PFSK-1 (cell line): Measurements from ENCODE around the gene IGFALS.

Experiments
- FOXP2 ChIP-seq: optimal IDR thresholded peaks from 2 replicates; pipeline ENCODE3; 2011; ENCODE audit warnings: borderline replicate concordance, control low read depth, inconsistent platforms; ENCODE audit not compliant: insufficient read depth; ENCODE audit errors: extremely low read length, extremely low read depth
- POLR2AphosphoS5 ChIP-seq: IDR thresholded peaks from 2 replicates; pipeline ENCODE4 v1.6.1; 2012; ENCODE audit warnings: low read depth, mild to moderate bottlenecking, control low read depth, low read length, moderate library complexity
- SIN3A ChIP-seq: IDR thresholded peaks from 2 replicates; pipeline ENCODE4 v1.6.1; 2012; ENCODE audit warnings: mild to moderate bottlenecking, low read length, moderate library complexity, borderline replicate concordance; ENCODE audit not compliant: insufficient read depth
- TAF1 ChIP-seq: IDR thresholded peaks from 2 replicates; pipeline ENCODE4 v1.6.1; 2012; ENCODE audit warnings: low read length, control low read depth, borderline replicate concordance; ENCODE audit not compliant: insufficient read depth
- TF ChIP-seq, protein P1 (sequence below), 2 experiments: IDR thresholded peaks; 2 replicates each; pipeline versions ENCODE4 v1.6.1 to v1.8.0; 2011 to 2012; ENCODE audit warnings: low read depth in 2 of 2, low read length in 2 of 2, control low read depth in 1 of 2, inconsistent platforms in 1 of 2, mild to moderate bottlenecking in 1 of 2, moderate library complexity in 1 of 2; ENCODE audit not compliant: insufficient read depth in 1 of 2

IGFALS gene

DNA sequence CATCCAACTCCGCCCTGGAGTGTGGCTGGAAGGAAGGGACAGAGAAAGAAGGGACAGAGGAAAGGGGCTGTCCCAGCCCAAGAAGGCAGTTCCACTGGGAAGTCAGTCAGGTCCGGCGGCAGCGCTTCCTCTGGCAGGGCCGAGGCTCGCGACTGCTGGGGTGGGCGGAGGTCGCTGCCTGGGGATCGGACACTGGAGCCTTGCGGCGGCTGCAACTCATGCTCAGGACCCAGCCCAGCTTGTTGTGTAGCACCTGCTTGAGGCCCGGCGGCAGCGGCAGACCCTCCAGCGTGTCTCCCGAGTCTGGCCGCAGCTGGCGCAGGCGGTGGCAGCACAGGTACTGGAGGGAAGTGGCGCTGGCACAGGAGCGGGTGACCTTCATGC lies 16.5 kb downstream of the IGFALS start:
- TF ChIP-seq POLR2AphosphoS5 (peak; percentile 16; the same call in 1 of the 2 replicates), FOXP2 (no peak)
- TF ChIP-seq, protein P1, sequence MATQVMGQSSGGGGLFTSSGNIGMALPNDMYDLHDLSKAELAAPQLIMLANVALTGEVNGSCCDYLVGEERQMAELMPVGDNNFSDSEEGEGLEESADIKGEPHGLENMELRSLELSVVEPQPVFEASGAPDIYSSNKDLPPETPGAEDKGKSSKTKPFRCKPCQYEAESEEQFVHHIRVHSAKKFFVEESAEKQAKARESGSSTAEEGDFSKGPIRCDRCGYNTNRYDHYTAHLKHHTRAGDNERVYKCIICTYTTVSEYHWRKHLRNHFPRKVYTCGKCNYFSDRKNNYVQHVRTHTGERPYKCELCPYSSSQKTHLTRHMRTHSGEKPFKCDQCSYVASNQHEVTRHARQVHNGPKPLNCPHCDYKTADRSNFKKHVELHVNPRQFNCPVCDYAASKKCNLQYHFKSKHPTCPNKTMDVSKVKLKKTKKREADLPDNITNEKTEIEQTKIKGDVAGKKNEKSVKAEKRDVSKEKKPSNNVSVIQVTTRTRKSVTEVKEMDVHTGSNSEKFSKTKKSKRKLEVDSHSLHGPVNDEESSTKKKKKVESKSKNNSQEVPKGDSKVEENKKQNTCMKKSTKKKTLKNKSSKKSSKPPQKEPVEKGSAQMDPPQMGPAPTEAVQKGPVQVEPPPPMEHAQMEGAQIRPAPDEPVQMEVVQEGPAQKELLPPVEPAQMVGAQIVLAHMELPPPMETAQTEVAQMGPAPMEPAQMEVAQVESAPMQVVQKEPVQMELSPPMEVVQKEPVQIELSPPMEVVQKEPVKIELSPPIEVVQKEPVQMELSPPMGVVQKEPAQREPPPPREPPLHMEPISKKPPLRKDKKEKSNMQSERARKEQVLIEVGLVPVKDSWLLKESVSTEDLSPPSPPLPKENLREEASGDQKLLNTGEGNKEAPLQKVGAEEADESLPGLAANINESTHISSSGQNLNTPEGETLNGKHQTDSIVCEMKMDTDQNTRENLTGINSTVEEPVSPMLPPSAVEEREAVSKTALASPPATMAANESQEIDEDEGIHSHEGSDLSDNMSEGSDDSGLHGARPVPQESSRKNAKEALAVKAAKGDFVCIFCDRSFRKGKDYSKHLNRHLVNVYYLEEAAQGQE (IDR thresholded peaks at IDR 0.05; ENCODE audit: insufficient read depth in 1 of 2, low read depth in 2 of 2, low read length in 2 of 2), result no peak

DNA sequence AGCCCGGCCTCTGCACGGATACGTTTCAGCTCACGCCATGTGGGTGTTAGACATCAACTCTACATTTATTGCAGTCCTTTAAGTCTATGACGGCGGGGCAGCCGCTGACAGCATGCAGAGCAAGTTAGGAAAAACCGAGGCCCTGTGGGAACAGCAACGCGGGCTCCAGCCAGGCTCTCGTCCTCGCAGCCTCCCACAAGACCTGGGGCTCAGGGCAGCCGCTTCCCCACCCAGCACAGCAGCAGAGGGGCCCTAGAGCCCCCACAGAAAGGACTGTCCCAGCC lies 16.9 kb downstream of the IGFALS start:
- TF ChIP-seq TAF1, result no peak
- no peak for TF ChIP-seq SIN3A
- TF ChIP-seq, protein P1 (IDR thresholded peaks at IDR 0.05; ENCODE audit: insufficient read depth in 1 of 2, low read depth in 2 of 2, low read length in 2 of 2), result no peak
- no peak for TF ChIP-seq POLR2AphosphoS5
- TF ChIP-seq FOXP2, result no peak

DNA sequence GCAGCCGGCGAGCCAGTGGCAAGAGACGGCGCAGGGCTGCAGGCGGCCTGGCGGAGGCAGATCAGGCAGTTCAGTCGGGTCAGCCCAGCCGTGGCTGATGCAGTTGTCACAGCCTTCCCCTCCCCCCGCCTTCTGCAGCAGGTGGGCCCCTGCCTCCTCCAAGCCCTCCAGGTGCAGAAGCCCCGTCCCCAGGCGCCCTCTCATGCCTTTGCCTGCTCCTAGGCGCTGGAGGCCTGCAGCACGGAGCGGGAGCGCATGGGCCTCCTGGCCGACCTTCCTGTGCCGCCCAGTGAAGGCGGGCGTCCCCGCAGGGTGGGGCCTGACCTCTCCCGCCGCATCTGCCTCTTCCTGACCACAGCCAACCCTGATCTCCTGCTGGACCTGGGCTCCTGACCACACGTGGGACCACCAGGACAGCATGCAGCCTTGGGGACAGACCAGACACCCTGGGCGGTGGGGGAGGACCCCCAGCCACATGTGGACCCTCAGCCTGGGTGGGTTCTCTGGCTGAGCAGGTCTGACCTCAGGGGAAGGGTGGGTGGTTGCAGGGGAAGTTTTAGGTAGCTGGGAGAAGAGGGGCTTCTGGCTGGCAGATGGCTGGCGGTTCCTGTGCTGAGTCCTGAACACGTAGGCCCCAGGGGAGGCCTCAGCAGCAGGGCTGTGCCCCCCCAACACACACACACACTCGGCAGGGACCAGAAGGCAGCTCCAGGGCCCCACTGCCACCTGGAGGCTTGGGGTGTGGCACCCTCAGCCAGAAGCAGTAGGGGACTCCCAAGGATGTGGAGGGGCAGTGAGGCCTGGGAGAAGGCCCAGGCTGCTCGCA lies 17.4 kb downstream of the IGFALS start:
- TF ChIP-seq SIN3A (no peak), FOXP2 (no peak), POLR2AphosphoS5 (no peak), TAF1 (no peak)
- TF ChIP-seq, protein P1 (IDR thresholded peaks at IDR 0.05; ENCODE audit: insufficient read depth in 1 of 2, low read depth in 2 of 2, low read length in 2 of 2), result no peak

DNA sequence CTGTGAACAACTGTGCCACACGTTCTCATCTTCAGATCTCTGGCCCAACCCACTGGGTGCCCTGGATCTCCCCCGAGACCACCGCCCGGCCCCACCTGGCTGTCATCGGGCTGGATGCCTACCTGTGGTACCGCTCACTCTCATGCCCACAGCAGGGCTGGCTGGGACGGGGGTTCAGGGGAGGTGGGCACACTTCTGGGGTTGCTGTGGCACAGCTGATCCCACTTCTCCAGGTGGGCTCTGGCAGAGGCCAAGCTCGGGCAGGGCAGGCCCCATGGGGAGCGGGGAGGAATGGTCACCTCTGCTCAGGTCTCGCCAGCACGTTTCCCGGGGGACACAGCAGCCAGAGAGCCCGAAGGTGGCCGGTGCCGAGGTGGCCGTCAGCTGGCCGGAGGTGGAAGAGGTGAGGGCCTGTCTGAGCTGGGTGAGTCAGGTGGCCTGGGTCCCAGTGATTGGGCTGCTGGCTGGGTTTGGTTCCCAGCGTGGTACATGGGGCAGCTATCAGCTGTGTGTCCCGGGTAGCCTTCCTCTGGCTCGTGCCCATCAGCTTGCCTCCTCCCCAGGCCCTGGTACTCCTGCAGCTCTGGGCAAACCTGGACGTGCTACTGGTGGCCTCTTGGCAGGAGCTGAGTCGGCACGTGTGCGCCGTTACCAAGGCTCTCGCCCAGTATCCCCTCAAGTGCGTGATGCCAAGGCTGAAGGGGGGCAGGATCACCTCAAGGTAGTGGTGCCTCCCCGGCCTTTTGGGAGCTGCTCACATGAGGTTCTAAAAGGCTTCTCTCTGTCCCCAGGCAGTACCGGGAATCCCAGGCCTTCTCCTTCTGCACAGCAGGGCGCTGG lies 18.3 kb downstream of the IGFALS start:
- no peak for TF ChIP-seq POLR2AphosphoS5
- TF ChIP-seq, protein P1 (IDR thresholded peaks at IDR 0.05; ENCODE audit: insufficient read depth in 1 of 2, low read depth in 2 of 2, low read length in 2 of 2), result no peak
- TF ChIP-seq TAF1, result no peak
- TF ChIP-seq FOXP2, result no peak

DNA sequence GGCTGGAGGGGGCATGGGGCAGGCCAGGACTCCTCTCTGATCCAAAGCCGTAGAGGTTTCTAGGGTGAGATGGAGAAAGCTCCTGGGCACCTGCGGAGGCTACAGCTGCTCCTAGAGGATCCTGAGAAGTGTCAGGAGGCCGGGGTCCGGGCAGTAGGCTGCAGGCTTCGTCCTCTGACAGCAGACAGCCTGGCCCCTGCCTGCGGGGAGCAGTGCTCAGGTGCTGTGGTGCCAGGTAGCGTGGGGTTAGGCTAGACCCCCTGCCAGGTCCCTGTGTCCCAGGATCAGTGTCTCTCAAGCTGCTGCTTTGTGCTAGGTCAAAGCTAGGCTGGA lies 19.1 kb downstream of the IGFALS start:
- TF ChIP-seq POLR2AphosphoS5 (no peak), TAF1 (no peak), FOXP2 (no peak), SIN3A (no peak)
- TF ChIP-seq, protein P1 (IDR thresholded peaks at IDR 0.05; ENCODE audit: insufficient read depth in 1 of 2, low read depth in 2 of 2, low read length in 2 of 2), result no peak
